SK-N-MC (cell line): Measurements from ENCODE around the gene PDZD2.

Experiments
- EZH2 ChIP-seq: fragments of 200-600 bp; sonication (generic); IDR thresholded peaks from one replicate; pipeline ENCODE4 v1.6.1; 2017; ENCODE audit warnings: antibody characterized with exemption
- FOXP2 ChIP-seq: optimal IDR thresholded peaks from 2 replicates; pipeline ENCODE3; 2011; ENCODE audit warnings: mild to moderate bottlenecking, moderate library complexity; ENCODE audit not compliant: insufficient read depth; ENCODE audit errors: extremely low read length, control extremely low read depth

GRCh38 chr5:32090026-32090754, 451.3 kb downstream of the PDZD2 start:
- TF ChIP-seq FOXP2 (no peak), EZH2 (no peak)
